ENCODE results near the gene GLI1.

GRCh38 chr12:57511588-57512325 lies 52.2 kb downstream of the GLI1 start:
- TF ChIP-seq CTCF (IDR thresholded peaks at IDR 0.05; ENCODE audit: low read length), result no peak
- TF ChIP-seq EZH2 (IDR thresholded peaks at IDR 0.05; ENCODE audit: borderline replicate concordance, low read length), result no peak
